Stimulated activated naive CD8-positive, alpha-beta T cell treated with anti-CD3 and anti-CD28 coated beads, Interleukin-15, amount 100 ng/mL, for 72 hours (primary cell): ENCODE results near the gene SAV1.
"Not testable (repeated sequence)": the region's sequence is repeated elsewhere in the genome, so short reads cannot be mapped to it uniquely, and the experiment has no call there.

Source experiments
- ATAC-seq: fragments of 150-1000 bp; cut with Tn5 transposase; 2 replicates; pipeline ENCODE4 v1.10.0; 2021; ENCODE audit warnings: mild to moderate bottlenecking, moderate library complexity
- DNase-seq, 2 donors: peaks; one replicate each; pipeline ENCODE4 v3.0.0; 2021 to 2022
- H3K27ac Mint-ChIP-seq, 2 donors: one replicate each; pipeline ENCODE4 v1.8.0; 2022; ENCODE audit warnings: mild to moderate bottlenecking in 2 of 2, mixed read lengths in 2 of 2, moderate library complexity in 2 of 2
- H3K27me3 Mint-ChIP-seq: one replicate; pipeline ENCODE4 v1.8.0; 2022; ENCODE audit warnings: mixed read lengths
- H3K4me1 Mint-ChIP-seq: one replicate; pipeline ENCODE4 v1.8.0; 2022; ENCODE audit warnings: mild to moderate bottlenecking, mixed read lengths
- H3K4me3 Mint-ChIP-seq, 2 donors: one replicate each; pipeline ENCODE4 v1.8.0; 2022; ENCODE audit warnings: mild to moderate bottlenecking in 2 of 2, mixed read lengths in 2 of 2, moderate library complexity in 1 of 2
- H3K9me3 Mint-ChIP-seq, 2 donors: one replicate each; pipeline ENCODE4 v1.8.0; 2022; ENCODE audit warnings: mixed read lengths in 2 of 2

Gene SAV1

GRCh38 chr14:50670866-50671256 is 2.8 kb upstream of the SAV1 start:
- no peak for DNase-seq
- Mint-ChIP-seq H3K4me3 (no peak overlapping the region), H3K27me3 (no peaks in the 10 kb centered on the region), H3K27ac (no peak overlapping the region), H3K4me1 (peaks cover 9% of the 10 kb centered on the region), H3K9me3 (no peaks in the 10 kb centered on the region)
- no peak for ATAC-seq

- Mint-ChIP-seq H3K4me3 (no peak overlapping the region), H3K9me3 (no peaks in the 10 kb centered on the region), H3K4me1 (peaks cover 9% of the 10 kb centered on the region), H3K27ac (no peak overlapping the region), H3K27me3 (no peaks in the 10 kb centered on the region)
- ATAC-seq, result no peak
- no peak for DNase-seq
These were observed 2.2 kb upstream of the SAV1 start for GRCh38 chr14:50670196-50670865.

GRCh38 chr14:50669441-50669986 is 1.4 kb upstream of the SAV1 start:
- ATAC-seq (no peak), DNase-seq (no peak)
- H3K27me3 Mint-ChIP-seq, result no peaks in the 10 kb centered on the region
- H3K9me3 Mint-ChIP-seq, result no peaks in the 10 kb centered on the region
- no peak overlapping the region for H3K27ac Mint-ChIP-seq
- no peak overlapping the region for H3K4me3 Mint-ChIP-seq
- peaks cover 9% of the 10 kb centered on the region for H3K4me1 Mint-ChIP-seq

GRCh38 chr14:50668826-50669143 is 679 bp upstream of the SAV1 start:
- Mint-ChIP-seq H3K9me3 (no peaks in the 10 kb centered on the region), H3K4me3 (no peak overlapping the region), H3K27ac (no peak overlapping the region), H3K4me1 (peaks cover 9% of the 10 kb centered on the region), H3K27me3 (no peaks in the 10 kb centered on the region)
- ATAC-seq (no peak), DNase-seq (no peak)

GRCh38 chr14:50667684-50667995 is 466 bp downstream of the SAV1 start:
- ATAC-seq, result peak; percentile 71
- Mint-ChIP-seq H3K9me3 (no peaks in the 10 kb centered on the region), H3K4me3 (no peak overlapping the region), H3K27ac (peak overlapping the region in 1 of 2 donors; percentile 95), H3K4me1 (peaks cover 9% of the 10 kb centered on the region), H3K27me3 (no peaks in the 10 kb centered on the region)
- no peak for DNase-seq

GRCh38 chr14:50666772-50667683 is 1.1 kb downstream of the SAV1 start:
- no peak for ATAC-seq
- H3K4me1 Mint-ChIP-seq, result peaks cover 9% of the 10 kb centered on the region
- no peaks in the 10 kb centered on the region for H3K9me3 Mint-ChIP-seq
- no peak for DNase-seq
- peak overlapping the region in 1 of 2 donors; percentile 95 for H3K27ac Mint-ChIP-seq
- no peak overlapping the region for H3K4me3 Mint-ChIP-seq
- H3K27me3 Mint-ChIP-seq, result no peaks in the 10 kb centered on the region

GRCh38 chr14:50665300-50665699 is 2.8 kb downstream of the SAV1 start:
- DNase-seq, ATAC-seq, H3K27ac Mint-ChIP-seq, H3K9me3 Mint-ChIP-seq, H3K27me3 Mint-ChIP-seq, H3K4me1 Mint-ChIP-seq, H3K4me3 Mint-ChIP-seq: not testable (repeated sequence)

GRCh38 chr14:50664579-50664978 is 3.5 kb downstream of the SAV1 start:
- not testable (repeated sequence) for H3K9me3 Mint-ChIP-seq, H3K4me3 Mint-ChIP-seq, ATAC-seq

GRCh38 chr14:50659327-50659974 is 8.7 kb downstream of the SAV1 start:
- Mint-ChIP-seq H3K4me3 (no peak overlapping the region), H3K9me3 (no peaks in the 10 kb centered on the region), H3K4me1 (no peaks in the 10 kb centered on the region), H3K27me3 (no peaks in the 10 kb centered on the region), H3K27ac (no peak overlapping the region)
- DNase-seq, result no peak
- ATAC-seq, result no peak

More at GRCh38 chr14:50664579-50664978, 3.5 kb downstream of the SAV1 start:
- H3K27ac Mint-ChIP-seq, DNase-seq, H3K27me3 Mint-ChIP-seq, H3K4me1 Mint-ChIP-seq: not testable (repeated sequence)

- ATAC-seq (no peak), DNase-seq (no peak)
- Mint-ChIP-seq H3K9me3 (no peaks in the 10 kb centered on the region), H3K27ac (no peak overlapping the region), H3K4me3 (no peak overlapping the region), H3K4me1 (no peaks in the 10 kb centered on the region), H3K27me3 (no peaks in the 10 kb centered on the region)
These were observed 9.9 kb downstream of the SAV1 start for GRCh38 chr14:50658203-50658602.

GRCh38 chr14:50657753-50658152 is 10.4 kb downstream of the SAV1 start:
- no peak for DNase-seq
- no peaks in the 10 kb centered on the region for H3K4me1 Mint-ChIP-seq
- H3K27me3 Mint-ChIP-seq, result no peaks in the 10 kb centered on the region
- H3K27ac Mint-ChIP-seq, result no peak overlapping the region
- H3K4me3 Mint-ChIP-seq, result no peak overlapping the region
- H3K9me3 Mint-ChIP-seq, result no peaks in the 10 kb centered on the region
- no peak for ATAC-seq

GRCh38 chr14:50656776-50657175 is 11.3 kb downstream of the SAV1 start:
- Mint-ChIP-seq H3K27ac (no peak overlapping the region), H3K4me3 (no peak overlapping the region), H3K4me1 (no peaks in the 10 kb centered on the region), H3K9me3 (no peaks in the 10 kb centered on the region), H3K27me3 (no peaks in the 10 kb centered on the region)
- ATAC-seq, result no peak
- no peak for DNase-seq

- Mint-ChIP-seq H3K27me3 (no peaks in the 10 kb centered on the region), H3K4me3 (no peak overlapping the region), H3K4me1 (peaks cover 5% of the 10 kb centered on the region), H3K27ac (no peak overlapping the region), H3K9me3 (no peaks in the 10 kb centered on the region)
- no peak for ATAC-seq
- DNase-seq, result no peak
These were observed 18.4 kb downstream of the SAV1 start for GRCh38 chr14:50649691-50650090.

GRCh38 chr14:50647753-50648152 is 20.4 kb downstream of the SAV1 start:
- no peak overlapping the region for H3K4me3 Mint-ChIP-seq
- ATAC-seq, result no peak
- H3K27ac Mint-ChIP-seq, result no peak overlapping the region
- no peaks in the 10 kb centered on the region for H3K9me3 Mint-ChIP-seq
- DNase-seq, result no peak
- no peaks in the 10 kb centered on the region for H3K27me3 Mint-ChIP-seq
- peaks cover 5% of the 10 kb centered on the region for H3K4me1 Mint-ChIP-seq

- H3K4me1 Mint-ChIP-seq, result peaks cover 5% of the 10 kb centered on the region
- DNase-seq (no peak), ATAC-seq (no peak)
- H3K4me3 Mint-ChIP-seq, result no peak overlapping the region
- no peak overlapping the region for H3K27ac Mint-ChIP-seq
- H3K9me3 Mint-ChIP-seq, result no peaks in the 10 kb centered on the region
- H3K27me3 Mint-ChIP-seq, result no peaks in the 10 kb centered on the region
These were observed 20.8 kb downstream of the SAV1 start for GRCh38 chr14:50647282-50647681.

GRCh38 chr14:50635141-50635540 is 33.0 kb downstream of the SAV1 start:
- Mint-ChIP-seq H3K4me3 (no peak overlapping the region), H3K9me3 (no peaks in the 10 kb centered on the region), H3K4me1 (no peaks in the 10 kb centered on the region), H3K27ac (no peak overlapping the region), H3K27me3 (no peaks in the 10 kb centered on the region)
- ATAC-seq, result no peak
- no peak for DNase-seq
